SK-N-MC (cell line): ENCODE data around the gene CARM1.

ENCODE experiments used
- DNase-seq: peaks from one replicate; pipeline ENCODE4 v3.0.0-alpha.2; 2011; ENCODE audit warnings: low read depth, low spot score
- H3K27ac ChIP-seq: fragments of 200-600 bp; sonication (generic); 2 replicates; pipeline ENCODE4 v1.5.1; 2016; ENCODE audit warnings: mixed run types
- H3K36me3 ChIP-seq: fragments of 200-600 bp; sonication (generic); 2 replicates; pipeline ENCODE4 v1.6.1; 2017; ENCODE audit warnings: antibody characterized with exemption, low read length, mixed read lengths; ENCODE audit not compliant: insufficient read depth
- H3K4me3 ChIP-seq: fragments of 200-600 bp; sonication (generic); 2 replicates; pipeline ENCODE4 v1.5.1; 2016
- H3K9ac ChIP-seq: fragments of 200-600 bp; sonication (generic); 2 replicates; pipeline ENCODE4 v1.8.0; 2017; ENCODE audit warnings: mixed run types, mixed read lengths; ENCODE audit not compliant: insufficient read length
- H3K9me3 ChIP-seq: fragments of 200-600 bp; sonication (generic); 2 replicates; pipeline ENCODE4 v1.6.1; 2017; ENCODE audit warnings: low read depth, mild to moderate bottlenecking, antibody characterized with exemption, low read length, moderate library complexity, mixed read lengths
- EZH2 ChIP-seq: fragments of 200-600 bp; sonication (generic); IDR thresholded peaks from one replicate; pipeline ENCODE4 v1.6.1; 2017; ENCODE audit warnings: antibody characterized with exemption
- FOXP2 ChIP-seq: optimal IDR thresholded peaks from 2 replicates; pipeline ENCODE3; 2011; ENCODE audit warnings: mild to moderate bottlenecking, moderate library complexity; ENCODE audit not compliant: insufficient read depth; ENCODE audit errors: extremely low read length, control extremely low read depth
- POLR2AphosphoS5 ChIP-seq: IDR thresholded peaks from 2 replicates; pipeline ENCODE4 v1.6.1; 2012; ENCODE audit warnings: mild to moderate bottlenecking, low read depth, low read length, borderline replicate concordance

CARM1 gene

DNA sequence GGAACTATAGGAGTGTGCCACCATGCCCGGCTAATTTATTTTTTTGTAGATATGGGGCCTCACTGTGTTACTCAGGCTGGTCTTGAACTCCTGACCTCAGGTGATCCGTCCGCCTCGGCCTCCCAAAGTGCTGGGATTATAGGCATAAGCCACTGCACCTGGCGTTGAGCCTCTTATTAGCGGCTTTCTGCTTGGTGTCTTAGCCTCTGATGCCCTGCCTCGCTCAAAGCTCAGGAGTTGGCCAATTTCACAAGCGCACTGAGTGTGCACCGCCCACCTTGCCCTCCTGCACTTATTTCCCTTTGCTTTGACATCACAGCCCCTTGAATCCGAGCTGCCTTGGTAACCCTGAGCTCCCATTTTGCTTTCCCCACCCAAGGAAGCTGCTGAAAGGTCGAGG, 47.0 kb downstream of the CARM1 start:
- Histone ChIP-seq H3K36me3 (peaks cover 18% of the 10 kb centered on the region; the same call in 1 of the 2 replicates), H3K9me3 (no peaks in the 10 kb centered on the region), H3K27ac (no peak overlapping the region), H3K4me3 (no peak overlapping the region), H3K9ac (no peak overlapping the region)
- TF ChIP-seq FOXP2 = no peak
- no peak for TF ChIP-seq EZH2
- no peak for TF ChIP-seq POLR2AphosphoS5
- DNase-seq = no peak

DNA sequence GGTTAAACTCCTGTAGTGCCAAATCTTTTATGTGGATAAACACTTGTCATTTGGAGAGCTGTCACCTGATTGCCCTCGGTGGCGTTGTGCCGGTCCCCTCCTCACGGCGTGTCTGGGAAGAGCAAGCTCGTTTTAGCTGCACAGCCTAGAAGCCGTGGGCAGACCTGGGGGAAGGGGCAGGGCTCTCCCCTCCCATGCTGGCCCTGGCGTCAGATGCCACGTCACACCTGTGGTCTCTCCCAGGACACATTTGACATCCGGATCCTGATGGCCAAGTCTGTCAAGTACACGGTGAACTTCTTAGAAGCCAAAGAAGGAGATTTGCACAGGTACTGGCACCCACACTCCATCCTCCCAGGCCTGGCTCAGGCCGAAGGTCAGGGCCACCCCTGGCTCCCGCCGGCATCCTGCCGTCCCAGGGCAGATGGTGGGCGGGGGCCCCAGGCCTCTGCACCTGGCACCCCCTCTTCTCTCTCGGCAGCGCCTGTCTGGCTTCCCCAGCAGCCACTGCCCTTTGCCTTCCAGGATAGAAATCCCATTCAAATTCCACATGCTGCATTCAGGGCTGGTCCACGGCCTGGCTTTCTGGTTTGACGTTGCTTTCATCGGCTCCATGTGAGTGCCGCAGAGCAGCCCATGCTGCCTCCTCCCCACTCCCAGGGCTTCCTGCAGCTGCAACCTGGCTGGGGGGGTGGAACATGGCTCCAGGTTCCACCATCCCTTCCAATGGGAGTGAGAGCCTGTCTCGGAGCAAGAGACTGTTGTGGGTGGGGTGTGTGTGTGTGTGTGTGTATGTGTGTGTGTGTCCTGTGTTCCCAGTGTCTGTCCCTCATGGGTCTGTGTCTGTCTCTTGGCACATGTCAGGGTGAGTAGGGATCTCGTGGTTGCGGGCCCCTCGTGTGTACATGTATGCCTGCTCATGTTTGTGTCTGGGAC, 48.3 kb downstream of the CARM1 start:
- Histone ChIP-seq H3K4me3 (no peak overlapping the region), H3K9me3 (no peaks in the 10 kb centered on the region), H3K27ac (no peak overlapping the region), H3K36me3 (peaks cover 23% of the 10 kb centered on the region; the same call in 1 of the 2 replicates), H3K9ac (no peak overlapping the region)
- DNase-seq = no peak
- TF ChIP-seq FOXP2 (no peak), EZH2 (no peak), POLR2AphosphoS5 (no peak)

GRCh38 chr19:10920288-10920655, 48.9 kb downstream of the CARM1 start:
- DNase-seq = no peak
- TF ChIP-seq FOXP2 (no peak), EZH2 (no peak), POLR2AphosphoS5 (no peak)
- H3K27ac ChIP-seq = no peak overlapping the region
- H3K9ac ChIP-seq = no peak overlapping the region
- H3K4me3 ChIP-seq = no peak overlapping the region
- H3K36me3 ChIP-seq = peaks cover 23% of the 10 kb centered on the region; the same call in 1 of the 2 replicates
- no peaks in the 10 kb centered on the region for H3K9me3 ChIP-seq

DNA sequence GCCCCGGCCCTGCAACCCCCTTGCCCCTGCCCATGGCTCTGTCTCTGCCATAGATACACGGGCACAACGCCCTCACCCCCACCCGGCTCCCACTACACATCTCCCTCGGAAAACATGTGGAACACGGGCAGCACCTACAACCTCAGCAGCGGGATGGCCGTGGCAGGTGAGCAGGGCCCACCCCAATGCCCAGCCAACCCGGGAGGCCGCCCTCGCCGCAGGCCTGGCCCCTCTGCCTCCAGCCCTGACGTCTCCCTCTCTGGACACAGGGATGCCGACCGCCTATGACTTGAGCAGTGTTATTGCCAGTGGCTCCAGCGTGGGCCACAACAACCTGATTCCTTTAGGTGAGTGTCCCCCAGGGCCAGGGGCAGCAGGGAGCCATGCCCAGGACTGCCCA, 49.4 kb downstream of the CARM1 start:
- no peak overlapping the region for H3K9ac ChIP-seq
- no peaks in the 10 kb centered on the region for H3K9me3 ChIP-seq
- no peak for DNase-seq
- H3K4me3 ChIP-seq = no peak overlapping the region
- TF ChIP-seq POLR2AphosphoS5 (no peak), FOXP2 (no peak), EZH2 (no peak)
- H3K36me3 ChIP-seq = peaks cover 23% of the 10 kb centered on the region; the same call in 1 of the 2 replicates
- no peak overlapping the region for H3K27ac ChIP-seq

DNA sequence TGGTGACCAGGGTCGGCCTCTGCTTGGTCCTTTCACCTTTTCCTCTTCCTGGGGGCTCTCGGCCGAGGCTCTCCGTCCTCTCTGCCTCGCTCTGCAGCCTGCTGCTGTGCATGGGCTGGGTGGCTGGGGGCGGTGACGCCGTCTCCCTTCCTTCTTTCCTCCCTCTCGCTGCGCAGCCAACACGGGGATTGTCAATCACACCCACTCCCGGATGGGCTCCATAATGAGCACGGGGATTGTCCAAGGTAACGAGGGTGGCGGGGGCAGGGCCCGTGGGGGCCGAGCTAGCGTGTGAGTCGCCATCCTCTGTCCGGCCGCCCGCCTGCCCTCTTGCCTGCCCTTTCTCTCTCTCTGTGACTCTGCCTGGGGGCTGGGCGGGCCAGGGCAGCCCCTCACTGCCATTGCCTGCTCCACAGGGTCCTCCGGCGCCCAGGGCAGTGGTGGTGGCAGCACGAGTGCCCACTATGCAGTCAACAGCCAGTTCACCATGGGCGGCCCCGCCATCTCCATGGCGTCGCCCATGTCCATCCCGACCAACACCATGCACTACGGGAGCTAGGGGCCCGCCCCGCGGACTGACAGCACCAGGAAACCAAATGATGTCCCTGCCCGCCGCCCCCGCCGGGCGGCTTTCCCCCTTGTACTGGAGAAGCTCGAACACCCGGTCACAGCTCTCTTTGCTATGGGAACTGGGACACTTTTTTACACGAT, 50.0 kb downstream of the CARM1 start:
- Histone ChIP-seq H3K4me3 (no peak overlapping the region), H3K27ac (no peak overlapping the region), H3K36me3 (peaks cover 23% of the 10 kb centered on the region; the same call in 1 of the 2 replicates), H3K9ac (no peak overlapping the region), H3K9me3 (no peaks in the 10 kb centered on the region)
- TF ChIP-seq POLR2AphosphoS5 = 0 out of 2 replicates have a peak, but pooled peaks have one; percentile 12
- TF ChIP-seq FOXP2 = no peak
- no peak for TF ChIP-seq EZH2
- no peak for DNase-seq

- peaks cover 23% of the 10 kb centered on the region; the same call in 1 of the 2 replicates for H3K36me3 ChIP-seq
- H3K9ac ChIP-seq = no peak overlapping the region
- no peak overlapping the region for H3K27ac ChIP-seq
- no peak for DNase-seq
- H3K9me3 ChIP-seq = no peaks in the 10 kb centered on the region
- no peak overlapping the region for H3K4me3 ChIP-seq
- no peak for TF ChIP-seq EZH2
- peak; percentile 20; the same call in 1 of the 2 replicates for TF ChIP-seq POLR2AphosphoS5
Measured at GRCh38 chr19:10921910-10922637, 50.7 kb downstream of the CARM1 start.

GRCh38 chr19:10922638-10923014, 51.3 kb downstream of the CARM1 start:
- Histone ChIP-seq H3K9me3 (no peaks in the 10 kb centered on the region), H3K27ac (no peak overlapping the region), H3K4me3 (no peak overlapping the region), H3K36me3 (peaks cover 23% of the 10 kb centered on the region; the same call in 1 of the 2 replicates), H3K9ac (no peak overlapping the region)
- no peak for TF ChIP-seq POLR2AphosphoS5
- TF ChIP-seq EZH2 = no peak
- no peak for TF ChIP-seq FOXP2
- no peak for DNase-seq
